IMR-90 (cell line): ENCODE data around the gene SIM2. TPM values are rescaled to one million over a fixed set of nuclear protein-coding genes. Genes with fewer than 3 reads are reported as not detected.

Source experiments
- ATAC-seq: fragments of 200-7000 bp; cut with Tn5 transposase; 2 replicates; pipeline ENCODE4 v1.9.1; 2020; ENCODE audit warnings: low read depth, mild to moderate bottlenecking, moderate library complexity
- BruUV-seq: library from RNA; stranded (reverse); fragments of 400-500 nt; replicated peaks from 2 replicates; lab custom pipeline; 2021; lab: Mats Ljungman, UMichigan
- CTCF ChIA-PET: fragments of 300-600 bp; formaldehyde crosslinking; extraction: SDS; loops from one replicate; lab custom pipeline; 2021; ENCODE audit warnings: antibody characterized with exemption; lab: Yijun Ruan, JAX
- POLR2A ChIA-PET: fragments of 300-600 bp; sonication (Branson Sonifier 250); formaldehyde crosslinking; loops from one replicate; lab custom pipeline; 2022; ENCODE audit warnings: antibody characterized with exemption; ENCODE audit not compliant: unreplicated experiment; lab: Charles Lee
- DNase-seq: peaks from one replicate; pipeline ENCODE4 v3.0.0; 2013
- H2AFZ ChIP-seq: replicated peaks from 2 replicates; pipeline ENCODE3; 2013; ENCODE audit warnings: low read length, mild to moderate bottlenecking; ENCODE audit not compliant: poor library complexity
- H2AK5ac ChIP-seq: 2 replicates; pipeline ENCODE4 v1.6.1; 2013; ENCODE audit warnings: low read depth, low read length, inconsistent platforms
- H2AK9ac ChIP-seq: replicated peaks from 2 replicates; pipeline ENCODE3; 2013; ENCODE audit warnings: mild to moderate bottlenecking, low read depth, low read length, moderate library complexity; ENCODE audit not compliant: poor library complexity
- H2BK120ac ChIP-seq: 2 replicates; pipeline ENCODE4 v1.6.1; 2013; ENCODE audit warnings: low read depth, low read length, inconsistent platforms
- H2BK15ac ChIP-seq: 3 replicates; pipeline ENCODE4 v1.6.1; 2013; ENCODE audit warnings: low read depth, low read length, inconsistent platforms
- H2BK20ac ChIP-seq: 2 replicates; pipeline ENCODE4 v1.6.1; 2013; ENCODE audit warnings: low read depth, mild to moderate bottlenecking, inconsistent platforms, low read length, moderate library complexity
- H2BK5ac ChIP-seq: 2 replicates; pipeline ENCODE4 v1.6.1; 2013; ENCODE audit warnings: mild to moderate bottlenecking, low read depth, low read length, inconsistent platforms; ENCODE audit not compliant: poor library complexity, severe bottlenecking
- H3K14ac ChIP-seq: replicated peaks from 2 replicates; pipeline ENCODE4 v1.6.1; 2013; ENCODE audit warnings: low read depth, low read length, inconsistent platforms
- H3K18ac ChIP-seq: 2 replicates; pipeline ENCODE4 v1.6.1; 2013; ENCODE audit warnings: low read depth, low read length, control low read depth
- H3K23ac ChIP-seq: 2 replicates; pipeline ENCODE4 v1.6.1; 2013; ENCODE audit warnings: low read depth, low read length, inconsistent platforms
- H3K27ac ChIP-seq: 2 replicates; pipeline ENCODE4 v1.5.1; 2013; ENCODE audit warnings: mild to moderate bottlenecking, control low read depth, low read length; ENCODE audit not compliant: insufficient read depth
- H3K27me3 ChIP-seq: 2 replicates; pipeline ENCODE4 v1.6.1; 2013; ENCODE audit warnings: low read length; ENCODE audit not compliant: control insufficient read depth, insufficient read depth
- H3K36me3 ChIP-seq: 2 replicates; pipeline ENCODE4 v1.6.1; 2013; ENCODE audit warnings: low read length, mixed read lengths; ENCODE audit not compliant: control insufficient read depth, insufficient read depth
- H3K4ac ChIP-seq: 2 replicates; pipeline ENCODE4 v1.6.1; 2013; ENCODE audit warnings: low read depth, low read length, inconsistent platforms
- H3K4me1 ChIP-seq: 2 replicates; pipeline ENCODE4 v1.6.1; 2013; ENCODE audit warnings: low read length, mixed read lengths; ENCODE audit not compliant: control insufficient read depth, insufficient read depth
- H3K4me2 ChIP-seq: 2 replicates; pipeline ENCODE4 v1.6.1; 2013; ENCODE audit warnings: low read depth, mild to moderate bottlenecking, control low read depth, low read length, moderate library complexity
- H3K4me3 ChIP-seq: 2 replicates; pipeline ENCODE4 v1.5.1; 2013; ENCODE audit warnings: low read depth, mild to moderate bottlenecking, control low read depth, low read length, moderate library complexity; ENCODE audit not compliant: insufficient read depth
- H3K56ac ChIP-seq: 2 replicates; pipeline ENCODE4 v1.6.1; 2013; ENCODE audit warnings: low read length, inconsistent platforms; ENCODE audit not compliant: insufficient read depth; ENCODE audit errors: extremely low read depth
- H3K79me1 ChIP-seq, 2 experiments: 2 replicates each; pipeline ENCODE4 v1.6.1; 2013; ENCODE audit warnings: low read length in 2 of 2, inconsistent platforms in 1 of 2, low read depth in 1 of 2
- H3K9ac ChIP-seq: 2 replicates; pipeline ENCODE4 v1.6.1; 2013; ENCODE audit warnings: low read depth, low read length, control low read depth
- H3K9me1 ChIP-seq: 2 replicates; pipeline ENCODE4 v1.6.1; 2013; ENCODE audit warnings: low read length, inconsistent platforms; ENCODE audit not compliant: insufficient read depth
- H3K9me3 ChIP-seq: 2 replicates; pipeline ENCODE4 v1.6.1; 2013; ENCODE audit warnings: low read length; ENCODE audit not compliant: control insufficient read depth, insufficient read depth
- H4K20me1 ChIP-seq: 2 replicates; pipeline ENCODE4 v1.6.1; 2013; ENCODE audit warnings: low read length, inconsistent platforms; ENCODE audit not compliant: insufficient read depth
- H4K5ac ChIP-seq: 2 replicates; pipeline ENCODE4 v1.6.1; 2013; ENCODE audit warnings: mild to moderate bottlenecking, low read depth, low read length, control low read depth
- H4K8ac ChIP-seq, 2 experiments: 2 replicates each; pipeline ENCODE4 v1.6.1; 2013; ENCODE audit warnings: low read depth in 2 of 2, low read length in 2 of 2, control low read depth in 1 of 2, inconsistent platforms in 1 of 2
- H4K91ac ChIP-seq: 2 replicates; pipeline ENCODE4 v1.6.1; 2013; ENCODE audit warnings: low read depth, low read length, inconsistent platforms; ENCODE audit not compliant: insufficient read depth
- BHLHE40 ChIP-seq: fragments of 150-350 bp; IDR thresholded peaks from 2 replicates; pipeline ENCODE4 v1.6.1; 2016; ENCODE audit warnings: mild to moderate bottlenecking, low read depth, low read length
- CEBPB ChIP-seq: IDR thresholded peaks from 2 replicates; pipeline ENCODE4 v1.6.1; 2012; ENCODE audit warnings: low read depth, low read length, improper control_type of control experiment
- CHD1 ChIP-seq: IDR thresholded peaks from 2 replicates; pipeline ENCODE4 v1.6.1; 2012; ENCODE audit warnings: low read depth, low read length, improper control_type of control experiment
- FOS ChIP-seq: fragments of 150-350 bp; IDR thresholded peaks from 2 replicates; pipeline ENCODE4 v1.6.1; 2016; ENCODE audit warnings: low read depth, low read length
- MAFK ChIP-seq: IDR thresholded peaks from 2 replicates; pipeline ENCODE4 v1.6.1; 2012; ENCODE audit warnings: low read depth, low read length, improper control_type of control experiment
- MAZ ChIP-seq: IDR thresholded peaks from 2 replicates; pipeline ENCODE4 v1.6.1; 2012; ENCODE audit warnings: low read depth, mild to moderate bottlenecking, low read length, improper control_type of control experiment, moderate library complexity, borderline replicate concordance
- MXI1 ChIP-seq: IDR thresholded peaks from 2 replicates; pipeline ENCODE4 v1.6.1; 2012; ENCODE audit warnings: low read depth, mild to moderate bottlenecking, low read length, moderate library complexity, borderline replicate concordance
- NFE2L2 ChIP-seq: fragments of 150-350 bp; IDR thresholded peaks from 2 replicates; pipeline ENCODE4 v1.6.1; 2016; ENCODE audit warnings: low read depth, mild to moderate bottlenecking, low read length
- RAD21 ChIP-seq: IDR thresholded peaks from 2 replicates; pipeline ENCODE4 v1.6.1; 2012; ENCODE audit warnings: low read length, improper control_type of control experiment
- RCOR1 ChIP-seq: IDR thresholded peaks from 2 replicates; pipeline ENCODE4 v1.6.1; 2012; ENCODE audit warnings: mild to moderate bottlenecking, low read length, improper control_type of control experiment; ENCODE audit not compliant: insufficient replicate concordance
- RFX5 ChIP-seq: IDR thresholded peaks from 2 replicates; pipeline ENCODE4 v1.8.0; 2012; ENCODE audit warnings: low read depth, mild to moderate bottlenecking, low read length, moderate library complexity
- SMC3 ChIP-seq: fragments of 150-350 bp; IDR thresholded peaks from 2 replicates; pipeline ENCODE4 v1.6.1; 2016; ENCODE audit warnings: low read depth, mild to moderate bottlenecking, antibody characterized with exemption, low read length, moderate library complexity
- WGBS, 2 experiments: methylation state at CpG; one replicate each; pipeline versions ENCODE4 v1.1.5 to v1.1.7; 2013; ENCODE audit warnings: missing lambda C conversion rate in 2 of 2; ENCODE audit not compliant: insufficient read length in 1 of 2; ENCODE audit errors: extremely low coverage in 2 of 2; 5-methylcytosine and 5-hydroxymethylcytosine counted together
- dilution Hi-C: fragments of 300-500 bp; cut with HindIII; formaldehyde crosslinking; loops from one replicate; pipeline ENCODE4 v1.14.3; 2018; ENCODE audit warnings: low sequenced_read_pairs; ENCODE audit not compliant: unreplicated experiment
- in situ Hi-C: fragments of 300-500 bp; cut with MboI; formaldehyde crosslinking; loops from 3 replicates; pipeline ENCODE4 v1.14.3; 2019; ENCODE audit warnings: low sequenced_read_pairs, inconsistent platforms, mixed read lengths
- intact Hi-C: fragments of 100-400 bp; cut with micrococcal nuclease; formaldehyde crosslinking; loops from 2 replicates; pipeline ENCODE4 v1.10.0; 2022
- polyA plus RNA-seq, 3 experiments: library from polyadenylated mRNA; depleted of rRNA; stranded (reverse); fragments of >200 nt; gene quantifications; 2 replicates each; pipeline ENCODE4 v1.2.3, GENCODE V29; 2012; ENCODE audit warnings: low replicate concordance in 1 of 3
- total RNA-seq: library from RNA; depleted of rRNA; stranded (reverse); fragments of >200 nt; gene quantifications from 2 replicates; pipeline ENCODE4 v1.2.3, GENCODE V29; 2012
- TF ChIP-seq, protein P1 (sequence below): conservative IDR thresholded peaks from 2 replicates; pipeline ENCODE4 v1.5.1; 2012; ENCODE audit warnings: mild to moderate bottlenecking, low read depth, low read length, improper control_type of control experiment
- TF ChIP-seq, protein P2 (sequence below): fragments of 150-350 bp; IDR thresholded peaks from 2 replicates; pipeline ENCODE4 v1.6.1; 2017; ENCODE audit warnings: mild to moderate bottlenecking, antibody characterized with exemption, low read length, low read depth
- TF ChIP-seq, protein P3 (sequence below): fragments of 150-350 bp; IDR thresholded peaks from 2 replicates; pipeline ENCODE4 v1.6.1; 2016; ENCODE audit warnings: low read depth, mild to moderate bottlenecking, low read length, moderate library complexity, borderline replicate concordance

SIM2 gene
- total and polyA plus RNA-seq, 2 of the 4 experiments (the other 2 are of a cell fraction): 2.2 to 7.5 TPM

DNA sequence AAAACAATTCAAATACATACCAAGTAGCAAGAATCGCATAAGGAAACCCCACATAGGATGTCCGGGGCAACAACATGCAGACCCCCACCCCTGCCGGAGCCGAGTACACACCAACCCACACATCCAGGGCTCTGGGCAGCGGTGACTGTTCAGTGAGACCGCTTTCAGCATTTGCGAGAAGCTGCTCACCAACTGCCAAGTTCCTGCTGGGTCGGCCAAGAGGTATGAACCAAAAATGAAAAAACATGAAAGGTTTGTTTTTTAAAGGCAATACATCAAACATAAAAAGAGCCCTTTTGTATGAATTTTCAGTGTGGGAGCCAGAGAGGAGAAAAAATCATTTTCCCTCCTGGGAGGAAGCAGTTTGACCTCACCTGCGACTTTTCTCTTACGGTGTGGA, 92.3 kb downstream of the SIM2 start:
- ChIA-PET POLR2A (no interaction called here), CTCF (no interaction called here)
- no TSS peak for BruUV-seq
- Histone ChIP-seq H2BK120ac (no peak overlapping the region), H4K20me1 (no peaks in the 10 kb centered on the region), H4K8ac (no peak overlapping the region), H2AK5ac (no peak overlapping the region), H3K18ac (no peak overlapping the region), H2AK9ac (no peak overlapping the region), H3K9ac (no peak overlapping the region), H2BK15ac (no peak overlapping the region), H3K4me1 (peaks cover 1% of the 10 kb centered on the region; the same call in 1 of the 2 replicates), H3K56ac (no peak overlapping the region), H3K79me1 (no peaks in the 10 kb centered on the region; a peak in 1 of 4 replicates), H3K9me3 (no peaks in the 10 kb centered on the region), H3K4me3 (no peak overlapping the region), H4K5ac (no peak overlapping the region), H2BK5ac (no peak overlapping the region), H3K9me1 (peaks cover 4% of the 10 kb centered on the region; the same call in 1 of the 2 replicates), H3K27me3 (no peaks in the 10 kb centered on the region), H3K27ac (no peak overlapping the region), H3K14ac (no peak overlapping the region), H3K36me3 (no peaks in the 10 kb centered on the region), H3K4ac (no peak overlapping the region), H3K4me2 (no peak overlapping the region), H4K91ac (no peak overlapping the region), H2BK20ac (no peak overlapping the region), H3K23ac (no peak overlapping the region), H2AFZ (no peak overlapping the region)
- WGBS, 2 experiments: 86% methylated on average over 2 of the region's 10 CpGs; no CpG with 5 or more reads in 1 of the 2 experiments
- TF ChIP-seq CEBPB (no peak), NFE2L2 (no peak), RFX5 (no peak), MAFK (no peak), MXI1 (no peak), BHLHE40 (no peak), SMC3 (no peak), MAZ (no peak), FOS (no peak), CHD1 (no peak), RAD21 (no peak), RCOR1 (no peak)
- TF ChIP-seq, protein P1, sequence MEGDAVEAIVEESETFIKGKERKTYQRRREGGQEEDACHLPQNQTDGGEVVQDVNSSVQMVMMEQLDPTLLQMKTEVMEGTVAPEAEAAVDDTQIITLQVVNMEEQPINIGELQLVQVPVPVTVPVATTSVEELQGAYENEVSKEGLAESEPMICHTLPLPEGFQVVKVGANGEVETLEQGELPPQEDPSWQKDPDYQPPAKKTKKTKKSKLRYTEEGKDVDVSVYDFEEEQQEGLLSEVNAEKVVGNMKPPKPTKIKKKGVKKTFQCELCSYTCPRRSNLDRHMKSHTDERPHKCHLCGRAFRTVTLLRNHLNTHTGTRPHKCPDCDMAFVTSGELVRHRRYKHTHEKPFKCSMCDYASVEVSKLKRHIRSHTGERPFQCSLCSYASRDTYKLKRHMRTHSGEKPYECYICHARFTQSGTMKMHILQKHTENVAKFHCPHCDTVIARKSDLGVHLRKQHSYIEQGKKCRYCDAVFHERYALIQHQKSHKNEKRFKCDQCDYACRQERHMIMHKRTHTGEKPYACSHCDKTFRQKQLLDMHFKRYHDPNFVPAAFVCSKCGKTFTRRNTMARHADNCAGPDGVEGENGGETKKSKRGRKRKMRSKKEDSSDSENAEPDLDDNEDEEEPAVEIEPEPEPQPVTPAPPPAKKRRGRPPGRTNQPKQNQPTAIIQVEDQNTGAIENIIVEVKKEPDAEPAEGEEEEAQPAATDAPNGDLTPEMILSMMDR: no peak
- TF ChIP-seq, protein P2, sequence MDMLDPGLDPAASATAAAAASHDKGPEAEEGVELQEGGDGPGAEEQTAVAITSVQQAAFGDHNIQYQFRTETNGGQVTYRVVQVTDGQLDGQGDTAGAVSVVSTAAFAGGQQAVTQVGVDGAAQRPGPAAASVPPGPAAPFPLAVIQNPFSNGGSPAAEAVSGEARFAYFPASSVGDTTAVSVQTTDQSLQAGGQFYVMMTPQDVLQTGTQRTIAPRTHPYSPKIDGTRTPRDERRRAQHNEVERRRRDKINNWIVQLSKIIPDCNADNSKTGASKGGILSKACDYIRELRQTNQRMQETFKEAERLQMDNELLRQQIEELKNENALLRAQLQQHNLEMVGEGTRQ: no peak
- TF ChIP-seq, protein P3, sequence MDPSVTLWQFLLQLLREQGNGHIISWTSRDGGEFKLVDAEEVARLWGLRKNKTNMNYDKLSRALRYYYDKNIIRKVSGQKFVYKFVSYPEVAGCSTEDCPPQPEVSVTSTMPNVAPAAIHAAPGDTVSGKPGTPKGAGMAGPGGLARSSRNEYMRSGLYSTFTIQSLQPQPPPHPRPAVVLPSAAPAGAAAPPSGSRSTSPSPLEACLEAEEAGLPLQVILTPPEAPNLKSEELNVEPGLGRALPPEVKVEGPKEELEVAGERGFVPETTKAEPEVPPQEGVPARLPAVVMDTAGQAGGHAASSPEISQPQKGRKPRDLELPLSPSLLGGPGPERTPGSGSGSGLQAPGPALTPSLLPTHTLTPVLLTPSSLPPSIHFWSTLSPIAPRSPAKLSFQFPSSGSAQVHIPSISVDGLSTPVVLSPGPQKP: no peak
- in situ Hi-C loops (no loop called here), intact Hi-C loops (no loop called here), dilution Hi-C loops (no loop called here)
- DNase-seq: no peak
- ATAC-seq: no peak
